ENCODE measurements around the gene NFAT5.
A peak's percentile ranks its signal among the peaks of the same experiment; 100 is the strongest.

The NFAT5 gene

GRCh38 chr16:69754143-69754468, 188.3 kb downstream of the NFAT5 start:
- TF ChIP-seq CTCF (IDR thresholded peaks at IDR 0.05; ENCODE audit: low read depth, low read length, missing control alignments): no peak
- H3K4me3 ChIP-seq (ENCODE audit: low read depth, low read length): peak overlapping the region; percentile 83
- no peak for DNase-seq (ENCODE audit: low read depth)

Measured in GM12864 (cell line).